Left renal pelvis (tissue), 4 donors: Measurements from ENCODE around the gene GLB1L2. TPM values are rescaled to one million over a fixed set of nuclear protein-coding genes. Genes with fewer than 3 reads are reported as not detected.

Source experiments
- DNase-seq, 4 donors: peaks; one replicate each; pipeline ENCODE4 v3.0.0-alpha.2; 2013; ENCODE audit warnings: low read depth in 4 of 4, low spot score in 3 of 4
- polyA plus RNA-seq, 4 donors: library from polyadenylated mRNA; unstranded; fragments of 120-200 nt; gene quantifications; one replicate each; pipeline ENCODE4 v1.2.1, GENCODE V29; 2013; ENCODE audit not compliant: insufficient read length in 4 of 4

GLB1L2 gene
- polyA plus RNA-seq, 4 donors, result 2.1 to 19.8 (median 18.6) TPM

- peak in 2 of 4 donors; percentile 40 to 50 for DNase-seq
These were observed 86.4 kb downstream of the GLB1L2 start for GRCh38 chr11:134417871-134418840.

GRCh38 chr11:134423106-134423505 lies 91.3 kb downstream of the GLB1L2 start:
- no peak for DNase-seq

- DNase-seq, result no peak
These were observed 93.6 kb downstream of the GLB1L2 start for GRCh38 chr11:134425413-134425812.

Other genes starting within 250 kb of the GLB1L2 start
- 10 to 100 TPM; 23.7 to 36.5 (median 29.9) TPM for gene NCAPD3, start 108.0 kb upstream of the GLB1L2 start, polyA plus RNA-seq
- 10 to 100 TPM; 42.9 to 64.8 (median 47.9) TPM for gene VPS26B, start 107.3 kb upstream of the GLB1L2 start, polyA plus RNA-seq
- gene THYN1, start 78.6 kb upstream of the GLB1L2 start, polyA plus RNA-seq, result 10 to 100 TPM; 53.0 to 83.6 (median 73.5) TPM
- 10 to 100 TPM; 22.3 to 54.8 (median 40.1) TPM for gene ACAD8, start 78.4 kb upstream of the GLB1L2 start, polyA plus RNA-seq
- gene GLB1L3, start 55.6 kb upstream of the GLB1L2 start, polyA plus RNA-seq, result 1 to 10 TPM in 3 of 4 donors, under 1 TPM in 1; 0.27 to 1.5 (median 1.2) TPM
- gene B3GAT1, start 80.3 kb downstream of the GLB1L2 start, polyA plus RNA-seq, result 1 to 10 TPM; 1.3 to 4.4 (median 3.1) TPM